Kasumi-1 (cell line): Measurements from ENCODE around the gene MAP3K19.
A peak's percentile ranks its signal among the peaks of the same experiment; 100 is the strongest.

ENCODE experiments used
- DNase-seq, 2 experiments: peaks; one replicate each; lab custom pipeline; 2025; lab: John Stamatoyannopoulos, UW

The MAP3K19 gene

DNA sequence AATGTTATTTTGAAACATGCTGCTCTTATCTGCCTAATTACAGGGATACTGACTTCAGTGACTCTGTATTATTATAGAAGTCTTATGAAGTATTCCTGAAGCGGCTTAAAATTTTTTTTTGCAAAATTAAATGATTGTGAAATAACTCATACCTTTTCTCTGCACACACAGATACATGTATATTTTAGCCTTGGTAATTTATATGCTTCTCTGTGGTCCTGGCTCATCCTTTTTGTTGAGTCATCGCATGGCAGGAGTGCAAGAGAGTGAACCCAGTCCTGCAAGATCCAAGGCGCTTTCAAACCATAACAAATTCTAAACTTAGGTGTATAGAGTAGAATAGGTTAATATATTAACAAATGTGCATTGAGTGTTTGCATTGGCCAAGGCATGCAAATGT lies 120.1 kb downstream of the MAP3K19 start:
- no peak for DNase-seq

DNA sequence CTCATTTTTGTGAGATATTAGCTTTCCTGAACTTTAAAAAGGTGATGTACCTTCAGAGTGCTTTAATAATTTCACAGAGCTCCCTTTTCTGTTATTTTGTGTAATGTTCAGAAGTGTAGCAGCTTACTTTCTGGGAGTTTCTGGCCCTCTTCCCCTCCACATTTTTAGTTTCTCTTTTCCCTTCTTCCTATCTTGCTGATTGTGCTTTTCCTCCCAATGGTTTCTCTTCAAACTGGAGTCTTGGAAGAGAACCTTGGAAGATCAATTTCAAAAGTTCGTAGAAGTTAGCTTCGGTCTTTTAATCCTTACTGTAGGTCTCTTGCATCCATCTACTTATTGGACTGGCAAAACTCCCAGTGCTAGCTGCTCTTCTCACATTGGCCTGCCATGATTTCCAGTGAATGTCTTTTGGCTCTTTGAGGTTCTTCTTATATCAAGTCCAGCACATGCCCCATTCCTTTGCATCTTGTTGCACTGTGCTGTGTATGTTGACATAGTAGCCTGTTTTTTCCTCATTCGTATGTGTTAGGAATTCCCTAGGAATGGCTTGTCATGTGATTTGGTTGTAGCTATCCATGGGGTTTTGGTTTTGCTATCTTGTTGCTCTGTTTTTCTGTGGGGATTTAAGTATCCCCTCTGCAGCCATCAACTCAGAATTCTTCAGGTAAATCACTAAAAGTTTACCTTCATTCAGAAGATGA lies 120.9 kb downstream of the MAP3K19 start:
- no peak for DNase-seq

DNA sequence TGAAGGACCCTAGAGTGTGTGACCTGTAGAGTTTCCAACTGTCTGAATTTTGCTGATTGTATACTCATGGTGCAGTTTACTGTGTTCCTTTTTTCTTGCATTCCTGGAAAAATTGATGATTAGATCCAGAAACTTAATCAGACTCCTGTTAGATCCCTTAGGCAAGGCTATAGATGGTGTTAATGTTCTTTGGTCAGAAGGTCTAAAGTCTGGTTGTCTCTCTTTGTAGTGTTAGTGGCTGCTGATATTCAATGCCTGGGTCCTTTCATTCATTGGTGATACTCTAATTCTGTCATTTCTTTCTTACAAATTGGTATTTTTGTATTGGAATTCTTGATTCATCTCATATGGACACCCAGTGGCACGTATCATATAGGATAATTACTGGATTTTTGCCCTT lies 122.3 kb downstream of the MAP3K19 start:
- DNase-seq: no peak

DNA sequence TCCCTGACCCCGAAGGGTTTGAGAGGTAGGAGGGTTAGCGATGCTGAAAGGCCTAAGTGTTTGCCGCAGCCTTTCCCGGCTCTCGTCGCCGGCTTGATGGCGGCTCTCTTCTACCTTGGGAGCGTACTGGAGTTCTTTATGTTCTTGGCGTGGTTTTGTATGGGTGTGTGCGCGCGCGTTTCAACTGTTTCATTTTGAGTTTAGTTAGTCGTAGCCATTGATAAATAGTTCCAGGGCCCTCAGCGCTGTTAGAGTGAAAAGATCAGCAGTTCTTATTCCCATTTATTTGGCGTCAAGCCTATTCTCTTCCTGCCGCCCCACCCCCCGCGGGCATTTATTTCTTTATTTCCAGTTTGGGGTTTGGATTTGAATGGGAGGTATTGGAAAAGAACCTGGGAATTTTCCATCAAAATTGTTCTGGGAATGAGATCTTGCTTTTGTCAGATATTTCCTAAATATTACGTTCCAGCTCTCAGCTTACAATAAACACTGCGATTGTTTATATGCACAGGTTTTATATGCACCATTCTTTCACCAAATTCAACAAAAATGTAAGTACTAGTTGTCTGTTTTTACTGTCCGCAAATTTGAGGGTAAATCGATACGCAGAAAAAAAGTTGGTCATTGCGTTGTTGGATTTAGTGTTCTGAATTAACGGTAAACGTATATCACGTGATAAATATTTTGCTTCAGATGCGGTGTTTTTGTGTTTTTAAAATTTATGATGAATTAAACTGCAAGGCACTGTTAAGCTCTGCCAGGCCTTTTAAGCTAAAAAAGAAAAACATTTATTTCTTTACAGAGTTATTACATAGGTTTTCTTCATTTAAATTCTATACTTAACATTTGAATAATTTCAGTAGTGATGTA lies 127.7 kb downstream of the MAP3K19 start:
- DNase-seq: peak; percentile 38 to 59

DNA sequence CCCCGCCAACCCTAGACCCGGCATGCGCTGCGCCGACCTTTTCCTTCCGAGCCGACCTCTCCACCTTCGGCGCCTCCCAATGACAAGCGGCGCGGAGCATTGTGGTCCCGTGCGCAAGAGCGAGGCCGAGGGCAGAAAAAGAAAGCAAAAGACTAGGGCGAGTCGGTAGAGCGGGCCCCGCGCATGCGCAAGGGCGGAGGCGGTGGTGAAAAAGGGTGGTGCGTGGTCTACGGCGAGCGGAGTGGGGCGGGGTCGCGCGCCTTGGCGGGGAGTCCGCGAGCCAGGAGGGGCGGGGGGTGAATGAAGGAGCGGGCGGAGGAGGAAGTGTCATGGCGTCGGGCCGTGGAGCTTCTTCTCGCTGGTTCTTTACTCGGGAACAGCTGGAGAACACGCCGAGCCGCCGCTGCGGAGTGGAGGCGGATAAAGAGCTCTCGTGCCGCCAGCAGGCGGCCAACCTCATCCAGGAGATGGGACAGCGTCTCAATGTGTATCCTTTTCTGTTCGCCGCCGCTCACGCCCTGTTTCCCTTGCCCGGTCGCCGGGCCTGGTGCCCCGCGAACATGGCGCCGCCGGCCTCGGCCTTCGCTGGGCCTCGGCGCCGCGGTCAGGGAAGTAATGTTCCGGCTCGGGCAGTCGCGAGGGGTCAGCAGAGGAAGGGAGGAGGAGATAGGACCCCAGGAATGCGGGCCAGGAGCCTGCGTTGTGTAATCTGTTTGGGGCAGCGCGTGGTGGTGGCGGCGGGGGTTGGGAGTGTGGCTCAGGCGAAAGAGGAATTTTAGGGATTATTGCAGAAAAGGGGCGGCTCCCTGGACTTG lies 128.5 kb downstream of the MAP3K19 start, which contains the start of gene CCNT2:
Gene CCNT2 (plus strand): TSS at position 297 of the 815 bp plus-strand sequence. CDS start 33 bp downstream, at position 330.
- DNase-seq: peak; percentile 100

DNA sequence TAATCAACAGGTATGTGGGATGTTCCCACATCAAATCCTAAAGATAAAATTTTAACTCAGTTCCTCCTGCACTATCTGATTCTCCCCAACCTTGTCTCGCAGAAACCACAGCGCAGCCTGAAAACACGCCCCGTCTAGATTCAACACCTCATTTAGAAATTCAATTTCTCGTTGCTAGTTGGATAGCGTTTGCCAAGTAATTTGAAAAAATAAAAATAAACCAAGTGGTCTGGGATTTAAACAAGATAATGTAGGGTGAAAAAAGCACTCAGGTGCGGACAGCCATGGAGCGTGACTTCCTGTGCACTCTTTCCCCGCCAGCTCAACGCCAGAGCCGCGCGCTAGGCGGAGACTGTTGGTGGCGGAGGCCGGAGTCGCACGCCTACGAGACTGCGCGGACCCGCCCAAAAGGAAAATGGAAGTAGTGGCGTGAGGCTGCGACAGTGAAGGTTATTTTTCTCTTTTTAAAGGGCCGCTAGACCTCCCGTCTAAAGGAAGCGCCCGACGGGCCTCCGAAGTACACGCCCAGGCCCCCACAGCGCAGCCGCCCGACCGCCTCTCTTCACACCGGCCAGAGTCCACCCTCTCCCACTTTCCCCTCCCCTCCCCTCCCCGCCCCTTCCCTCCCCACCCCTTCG lies 129.2 kb downstream of the MAP3K19 start:
- peak; percentile 100 for DNase-seq

DNA sequence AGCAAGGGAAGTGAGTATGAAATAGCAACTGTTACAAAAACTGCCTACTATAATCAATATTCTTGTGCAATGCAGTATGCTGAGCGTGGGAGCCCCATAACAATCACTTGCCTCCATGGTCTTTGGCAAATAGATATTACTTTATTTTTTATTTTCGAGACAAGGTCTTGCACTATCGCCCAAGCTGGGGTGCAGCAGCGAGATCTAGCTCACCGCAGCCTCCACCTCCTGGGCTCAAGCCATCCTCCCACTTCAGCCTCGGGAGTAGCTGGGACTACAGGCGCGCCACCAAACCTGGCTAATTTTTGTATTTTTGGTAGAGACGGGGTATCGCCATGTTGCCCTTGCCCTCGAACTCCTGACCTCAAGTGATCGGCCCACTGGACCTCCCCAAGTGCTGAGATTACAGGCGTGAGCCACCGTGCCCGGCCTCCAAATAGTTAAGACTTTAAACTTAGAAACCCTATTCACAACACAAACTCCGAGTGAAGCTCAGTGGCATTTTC lies 129.8 kb downstream of the MAP3K19 start:
- DNase-seq: peak in 1 of 2 experiments; percentile 18
